Esophagus mucosa (tissue), 1 donor: ENCODE results near the gene TOPBP1. TPM values are rescaled to one million over a fixed set of nuclear protein-coding genes. Genes with fewer than 3 reads are reported as not detected.

Source experiments
- ATAC-seq: fragments of 200-7000 bp; cut with Tn5 transposase; one replicate; pipeline ENCODE4 v1.9.1; 2020
- total RNA-seq: library from RNA; stranded (reverse); gene quantifications from one replicate; pipeline ENCODE4 v1.2.4, GENCODE V29; 2023
- donor health status: DM: yes; HTN: yes; CAD: no.

Gene TOPBP1
- total RNA-seq, 1 donor from 2014 or later, result 16.7 TPM

GRCh38 chr3:133607816-133608215, 53.9 kb downstream of the TOPBP1 start:
- ATAC-seq, result no peak

- no peak for ATAC-seq
Observed at GRCh38 chr3:133606902-133607301, 54.8 kb downstream of the TOPBP1 start.

GRCh38 chr3:133606342-133606741, 55.4 kb downstream of the TOPBP1 start:
- ATAC-seq, result no peak

- ATAC-seq, result no peak
Observed at GRCh38 chr3:133600572-133601081, 61.1 kb downstream of the TOPBP1 start.

GRCh38 chr3:133599280-133599679, 62.5 kb downstream of the TOPBP1 start:
- no peak for ATAC-seq

GRCh38 chr3:133598405-133598804, 63.3 kb downstream of the TOPBP1 start:
- no peak for ATAC-seq

GRCh38 chr3:133595341-133595740, 66.4 kb downstream of the TOPBP1 start:
- no peak for ATAC-seq

- no peak for ATAC-seq
Observed at GRCh38 chr3:133593243-133593642, 68.5 kb downstream of the TOPBP1 start.

- ATAC-seq, result no peak
Observed at GRCh38 chr3:133592843-133593242, 68.9 kb downstream of the TOPBP1 start.

- ATAC-seq, result no peak
Observed at GRCh38 chr3:133591271-133591742, 70.4 kb downstream of the TOPBP1 start.

GRCh38 chr3:133589503-133589902, 72.2 kb downstream of the TOPBP1 start:
- ATAC-seq, result no peak

- ATAC-seq, result no peak
Observed at GRCh38 chr3:133588784-133589465, 72.8 kb downstream of the TOPBP1 start.

GRCh38 chr3:133588035-133588434, 73.7 kb downstream of the TOPBP1 start:
- no peak for ATAC-seq

- ATAC-seq, result no peak
Observed at GRCh38 chr3:133583396-133583795, 78.3 kb downstream of the TOPBP1 start.

GRCh38 chr3:133578548-133579191, 83.1 kb downstream of the TOPBP1 start:
- ATAC-seq, result no peak

GRCh38 chr3:133576169-133576568, 85.6 kb downstream of the TOPBP1 start:
- ATAC-seq, result no peak

GRCh38 chr3:133575086-133575485, 86.7 kb downstream of the TOPBP1 start:
- ATAC-seq, result no peak

- ATAC-seq, result peak; percentile 31
Observed at GRCh38 chr3:133574260-133574881, 87.4 kb downstream of the TOPBP1 start.

GRCh38 chr3:133573629-133574194, 88.0 kb downstream of the TOPBP1 start, which contains the start of gene CDV3:
CDV3 (plus strand) TSS chr3:133573686; CDS start chr3:133574045, 359 bp downstream.
- peak; percentile 34 for ATAC-seq

GRCh38 chr3:133573054-133573628, 88.6 kb downstream of the TOPBP1 start:
- peak; percentile 96 for ATAC-seq

- no peak for ATAC-seq
Observed at GRCh38 chr3:133572158-133573053, 89.3 kb downstream of the TOPBP1 start.

- ATAC-seq, result no peak
Observed at GRCh38 chr3:133570937-133571320, 90.8 kb downstream of the TOPBP1 start.
